ENCODE data around the gene CPSF6. TPM values are rescaled to one million over a fixed set of nuclear protein-coding genes. Genes with fewer than 3 reads are reported as not detected.

The CPSF6 gene, protein sequence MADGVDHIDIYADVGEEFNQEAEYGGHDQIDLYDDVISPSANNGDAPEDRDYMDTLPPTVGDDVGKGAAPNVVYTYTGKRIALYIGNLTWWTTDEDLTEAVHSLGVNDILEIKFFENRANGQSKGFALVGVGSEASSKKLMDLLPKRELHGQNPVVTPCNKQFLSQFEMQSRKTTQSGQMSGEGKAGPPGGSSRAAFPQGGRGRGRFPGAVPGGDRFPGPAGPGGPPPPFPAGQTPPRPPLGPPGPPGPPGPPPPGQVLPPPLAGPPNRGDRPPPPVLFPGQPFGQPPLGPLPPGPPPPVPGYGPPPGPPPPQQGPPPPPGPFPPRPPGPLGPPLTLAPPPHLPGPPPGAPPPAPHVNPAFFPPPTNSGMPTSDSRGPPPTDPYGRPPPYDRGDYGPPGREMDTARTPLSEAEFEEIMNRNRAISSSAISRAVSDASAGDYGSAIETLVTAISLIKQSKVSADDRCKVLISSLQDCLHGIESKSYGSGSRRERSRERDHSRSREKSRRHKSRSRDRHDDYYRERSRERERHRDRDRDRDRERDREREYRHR
- 17.3 and 34.3 TPM in 2 replicates for total RNA-seq

GRCh38 chr12:69239352-69239921 is at the start of gene CPSF6:
Gene CPSF6, plus strand, starts transcription at chr12:69239569. Its CDS starts 78 bp downstream, at chr12:69239647.

Other genes with a start within 250 kb of the CPSF6 start
- not detected in 2 replicates for gene LYZ, start 108.8 kb downstream of the CPSF6 start, total RNA-seq
- 12.6 and 15.4 TPM in 2 replicates for gene YEATS4, start 120.2 kb downstream of the CPSF6 start, total RNA-seq
- gene FRS2, start 230.8 kb downstream of the CPSF6 start, total RNA-seq = 7.4 and 19.9 TPM in 2 replicates